HFFc6 (cell line): Measurements from ENCODE around the gene EIF5. TPM values are rescaled to one million over a fixed set of nuclear protein-coding genes. Genes with fewer than 3 reads are reported as not detected.

ENCODE experiments used
- DNase-seq: peaks from one replicate; pipeline ENCODE4 v3.0.0-alpha.2; 2018
- H3K27ac Mint-ChIP-seq: 2 replicates; pipeline ENCODE4 v1.8.0; 2020; ENCODE audit warnings: mild to moderate bottlenecking, mixed read lengths
- H3K27me3 Mint-ChIP-seq: 2 replicates; pipeline ENCODE4 v1.8.0; 2021; ENCODE audit warnings: mild to moderate bottlenecking, moderate library complexity, mixed read lengths; ENCODE audit not compliant: insufficient read depth
- H3K36me3 Mint-ChIP-seq: 2 replicates; pipeline ENCODE4 v1.8.0; 2021; ENCODE audit warnings: low read depth, mixed read lengths
- H3K4me1 Mint-ChIP-seq: 2 replicates; pipeline ENCODE4 v1.8.0; 2020; ENCODE audit warnings: low read depth, mixed read lengths
- H3K4me3 Mint-ChIP-seq: 2 replicates; pipeline ENCODE4 v1.8.0; 2020; ENCODE audit warnings: mild to moderate bottlenecking, moderate library complexity, mixed read lengths
- H3K9me3 Mint-ChIP-seq: 2 replicates; pipeline ENCODE4 v1.8.0; 2020; ENCODE audit warnings: mild to moderate bottlenecking, mixed read lengths
- CTCF ChIP-seq: fragments of 200-600 bp; sonication (generic); IDR thresholded peaks from 2 replicates; pipeline ENCODE4 v1.5.0; 2021; ENCODE audit warnings: antibody characterized with exemption, mild to moderate bottlenecking
- total RNA-seq, 6 experiments: library from RNA; stranded (reverse); fragmentation: NEBNext Ultra II Directional; extraction: Animal tissue kit (Norgen Biotek cat#: 25700); gene quantifications; 2 replicates in 1 of 6; 3 replicates in 5 of 6; pipeline ENCODE4 v1.2.3, GENCODE V29; 2021

Gene EIF5
- total RNA-seq, 6 experiments from 2014 or later, result 181 to 217 (median 203) TPM

DNA sequence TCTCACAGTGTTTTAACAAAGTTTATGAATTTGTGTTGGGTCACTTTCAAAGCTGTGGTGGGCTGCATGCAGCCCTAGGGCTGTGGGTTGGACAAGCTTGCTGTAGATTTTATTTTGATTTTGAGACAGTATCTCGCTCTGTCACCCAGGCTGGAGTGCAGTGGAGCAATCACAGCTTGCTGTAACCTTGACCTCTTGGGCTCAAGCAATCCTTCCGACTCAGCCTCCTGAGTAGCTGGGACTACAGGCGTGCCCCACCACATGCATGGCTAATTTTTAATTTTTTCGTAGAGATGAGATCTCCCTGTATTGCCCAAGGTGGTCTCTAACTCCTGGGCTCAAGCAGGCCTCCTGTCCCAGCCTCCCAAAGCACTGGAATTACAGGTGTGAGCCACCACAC lies 56.6 kb downstream of the EIF5 start:
- no peak for TF ChIP-seq CTCF
- no peak overlapping the region for H3K4me3 Mint-ChIP-seq
- no peak overlapping the region; the same call in 1 of the 2 replicates for H3K27ac Mint-ChIP-seq
- no peaks in the 10 kb centered on the region; the same call in 1 of the 2 replicates for H3K27me3 Mint-ChIP-seq
- H3K9me3 Mint-ChIP-seq, result no peaks in the 10 kb centered on the region
- H3K4me1 Mint-ChIP-seq, result peaks cover 58% of the 10 kb centered on the region
- DNase-seq, result no peak
- peaks cover 21% of the 10 kb centered on the region for H3K36me3 Mint-ChIP-seq

- Mint-ChIP-seq H3K27me3 (no peaks in the 10 kb centered on the region; the same call in 1 of the 2 replicates), H3K36me3 (peaks cover 18% of the 10 kb centered on the region), H3K27ac (peak overlapping the region; percentile 53; the same call in 1 of the 2 replicates), H3K4me1 (peaks cover 63% of the 10 kb centered on the region), H3K4me3 (no peak overlapping the region), H3K9me3 (no peaks in the 10 kb centered on the region)
- TF ChIP-seq CTCF, result peak; percentile 96
- DNase-seq, result peak; percentile 57
Measured at GRCh38 chr14:103391048-103391447, 57.0 kb downstream of the EIF5 start.

- Mint-ChIP-seq H3K27ac (no peak overlapping the region), H3K27me3 (no peaks in the 10 kb centered on the region; the same call in 1 of the 2 replicates), H3K4me3 (no peak overlapping the region), H3K9me3 (no peaks in the 10 kb centered on the region), H3K4me1 (peaks cover 68% of the 10 kb centered on the region), H3K36me3 (peaks cover 11% of the 10 kb centered on the region; the same call in 1 of the 2 replicates)
- DNase-seq, result no peak
- TF ChIP-seq CTCF, result no peak
Measured at GRCh38 chr14:103392106-103392505, 58.1 kb downstream of the EIF5 start.

GRCh38 chr14:103392572-103392971 lies 58.5 kb downstream of the EIF5 start:
- Mint-ChIP-seq H3K4me3 (no peak overlapping the region), H3K36me3 (peaks cover 10% of the 10 kb centered on the region; the same call in 1 of the 2 replicates), H3K27me3 (no peaks in the 10 kb centered on the region; the same call in 1 of the 2 replicates), H3K27ac (no peak overlapping the region), H3K9me3 (no peaks in the 10 kb centered on the region), H3K4me1 (peaks cover 66% of the 10 kb centered on the region)
- no peak for DNase-seq
- no peak for TF ChIP-seq CTCF

DNA sequence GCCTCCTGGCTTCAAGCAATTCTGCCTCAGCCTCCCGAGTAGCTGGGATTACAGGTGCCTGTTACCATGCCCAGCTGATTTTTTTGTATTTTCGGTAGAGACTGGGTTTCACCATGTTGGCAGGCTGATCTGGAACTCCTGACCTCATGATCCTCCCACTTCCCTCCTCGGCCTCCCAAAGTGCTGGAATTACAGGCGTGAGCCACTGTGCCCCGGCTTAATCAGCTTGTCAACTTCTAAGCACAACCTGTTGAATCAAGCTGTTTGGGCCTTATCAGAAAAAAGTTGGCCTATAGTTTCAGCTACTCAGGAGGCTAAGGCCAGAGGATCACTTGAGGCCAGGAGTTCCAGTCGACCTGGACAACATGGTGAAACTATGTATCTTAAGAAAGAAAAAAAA lies 59.0 kb downstream of the EIF5 start:
- no peaks in the 10 kb centered on the region for H3K9me3 Mint-ChIP-seq
- H3K27me3 Mint-ChIP-seq, result no peaks in the 10 kb centered on the region; the same call in 1 of the 2 replicates
- no peak overlapping the region for H3K27ac Mint-ChIP-seq
- no peak for DNase-seq
- no peak for TF ChIP-seq CTCF
- peaks cover 8% of the 10 kb centered on the region; the same call in 1 of the 2 replicates for H3K36me3 Mint-ChIP-seq
- peaks cover 66% of the 10 kb centered on the region for H3K4me1 Mint-ChIP-seq
- H3K4me3 Mint-ChIP-seq, result no peak overlapping the region
